GM19035 (cell line): ENCODE data around the gene FAM13A.

Experiments
- ATAC-seq: cut with Tn5 transposase; IDR thresholded peaks from one replicate; pipeline ENCODE4 v1.9.1; 2021; ENCODE audit not compliant: unreplicated experiment

FAM13A gene

GRCh38 chr4:88690355-88690754, 366.6 kb downstream of the FAM13A start:
- no peak for ATAC-seq

- ATAC-seq = no peak
These were observed 375.8 kb downstream of the FAM13A start for GRCh38 chr4:88681209-88681608.
